Activated gamma-delta T cell treated with anti-CD3 and anti-CD28 coated beads, Interleukin-2, amount 50 U/mL, for 16 hours (primary cell): ENCODE measurements around the gene ANKRD34B.
"Not testable (repeated sequence)": the region's sequence is repeated elsewhere in the genome, so short reads cannot be mapped to it uniquely, and the experiment has no call there.

ENCODE experiments used
- DNase-seq: peaks from one replicate; pipeline ENCODE4 v3.0.0-alpha.2; 2020; ENCODE audit warnings: low read depth

The ANKRD34B gene

GRCh38 chr5:80569961-80570786 lies at the start of gene ANKRD34B:
Gene ANKRD34B (minus strand): TSS chr5:80570280. CDS start chr5:80560019, 10,261 bp downstream.
- no peak for DNase-seq

- no peak for DNase-seq
Observed at GRCh38 chr5:80619086-80619485, 49.0 kb upstream of the ANKRD34B start.

- no peak for DNase-seq
Observed at GRCh38 chr5:80618438-80618837, 48.4 kb upstream of the ANKRD34B start.

GRCh38 chr5:80615266-80615914 lies 45.3 kb upstream of the ANKRD34B start:
- DNase-seq = no peak

- no peak for DNase-seq
Observed at GRCh38 chr5:80609692-80610091, 39.6 kb upstream of the ANKRD34B start.

- no peak for DNase-seq
Observed at GRCh38 chr5:80608731-80609130, 38.7 kb upstream of the ANKRD34B start.

GRCh38 chr5:80607832-80608231 lies 37.8 kb upstream of the ANKRD34B start:
- no peak for DNase-seq

- no peak for DNase-seq
Observed at GRCh38 chr5:80607343-80607742, 37.3 kb upstream of the ANKRD34B start.

- no peak for DNase-seq
Observed at GRCh38 chr5:80600943-80601693, 31.0 kb upstream of the ANKRD34B start.

- DNase-seq = no peak
Observed at GRCh38 chr5:80597500-80597899, 27.4 kb upstream of the ANKRD34B start.

- DNase-seq = no peak
Observed at GRCh38 chr5:80594810-80595209, 24.7 kb upstream of the ANKRD34B start.

- DNase-seq = no peak
Observed at GRCh38 chr5:80592761-80593160, 22.7 kb upstream of the ANKRD34B start.

GRCh38 chr5:80592105-80592504 lies 22.0 kb upstream of the ANKRD34B start:
- no peak for DNase-seq

- no peak for DNase-seq
Observed at GRCh38 chr5:80591352-80591751, 21.3 kb upstream of the ANKRD34B start.

GRCh38 chr5:80590766-80591165 lies 20.7 kb upstream of the ANKRD34B start:
- no peak for DNase-seq

GRCh38 chr5:80588858-80589540 lies 18.9 kb upstream of the ANKRD34B start:
- DNase-seq = no peak

- DNase-seq = no peak
Observed at GRCh38 chr5:80584770-80585169, 14.7 kb upstream of the ANKRD34B start.

GRCh38 chr5:80580291-80580690 lies 10.2 kb upstream of the ANKRD34B start:
- not testable (repeated sequence) for DNase-seq

- DNase-seq = no peak
Observed at GRCh38 chr5:80579050-80579449, 9.0 kb upstream of the ANKRD34B start.

GRCh38 chr5:80577707-80578106 lies 7.6 kb upstream of the ANKRD34B start:
- no peak for DNase-seq

GRCh38 chr5:80576383-80576782 lies 6.3 kb upstream of the ANKRD34B start:
- no peak for DNase-seq

- DNase-seq = no peak
Observed at GRCh38 chr5:80573062-80573461, 3.0 kb upstream of the ANKRD34B start.
